Measurements from ENCODE around the gene TSPAN31. TPM values are rescaled to one million over a fixed set of nuclear protein-coding genes. Genes with fewer than 3 reads are reported as not detected.

TSPAN31 gene
- total RNA-seq, 1 donor, result 41.6 TPM

DNA sequence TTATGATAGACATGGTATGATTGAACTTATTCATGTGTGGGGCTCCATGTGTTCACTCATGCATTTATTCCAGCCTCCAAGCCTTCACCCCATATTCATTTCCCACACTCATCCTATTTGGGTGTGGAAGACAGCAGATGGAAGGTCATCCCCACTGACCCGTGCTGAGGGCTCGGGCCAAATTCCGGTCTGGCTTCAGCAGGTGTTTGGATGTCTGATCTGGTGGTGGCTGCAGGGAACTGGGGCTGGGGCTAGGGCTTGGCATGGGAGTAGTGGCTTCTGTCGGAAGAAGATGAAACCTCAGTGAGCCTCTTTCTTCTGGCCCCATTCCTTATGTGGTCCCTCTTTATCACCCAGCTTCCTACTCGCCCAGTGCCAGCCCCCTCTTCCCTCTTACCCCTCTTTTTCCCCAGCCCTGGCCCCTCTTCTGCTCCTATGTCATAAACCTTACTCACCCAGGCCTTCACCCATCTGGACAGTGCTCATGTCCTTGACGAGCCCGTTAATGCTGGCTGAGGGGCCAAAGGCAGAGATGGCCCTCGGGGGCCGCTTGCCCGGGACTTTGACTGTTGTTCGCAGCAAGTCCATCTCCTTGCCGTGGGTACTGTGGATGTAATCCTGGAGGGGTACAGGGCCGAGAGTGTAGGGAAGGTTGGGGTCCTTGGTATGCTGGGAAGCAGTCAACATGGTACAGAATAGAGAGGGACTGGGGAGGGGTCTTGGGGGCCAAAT, 14.3 kb upstream of the TSPAN31 start:
- no peak overlapping the region for H2AFZ ChIP-seq (ENCODE audit: low read length)
- H3K36me3 ChIP-seq (ENCODE audit: insufficient read depth, low read length), result no peaks in the 10 kb centered on the region
- TF ChIP-seq CTCF (IDR thresholded peaks at IDR 0.05; ENCODE audit: extremely low read depth, low read depth, low read length), result no peak
- H3K79me2 ChIP-seq (ENCODE audit: insufficient read depth, low read length), result no peaks in the 10 kb centered on the region
- H3K27me3 ChIP-seq (ENCODE audit: insufficient read depth, low read length), result peaks cover 33% of the 10 kb centered on the region
- H3K9me3 ChIP-seq (ENCODE audit: low read depth, low read length), result no peaks in the 10 kb centered on the region
- H3K27ac ChIP-seq (ENCODE audit: low read depth, low read length), result no peak overlapping the region
- H4K20me1 ChIP-seq (ENCODE audit: insufficient read depth, low read length), result peaks cover 6% of the 10 kb centered on the region
- DNase-seq (ENCODE audit: insufficient read length, low spot score, missing footprints), result peak; percentile 10
- no peak overlapping the region for H3K4me2 ChIP-seq (ENCODE audit: insufficient read depth, low read length)
- H3K4me3 ChIP-seq (ENCODE audit: insufficient read depth, low read length), result no peak overlapping the region
- H3K4me1 ChIP-seq (ENCODE audit: insufficient read depth, low read length), result peaks cover 4% of the 10 kb centered on the region

DNA sequence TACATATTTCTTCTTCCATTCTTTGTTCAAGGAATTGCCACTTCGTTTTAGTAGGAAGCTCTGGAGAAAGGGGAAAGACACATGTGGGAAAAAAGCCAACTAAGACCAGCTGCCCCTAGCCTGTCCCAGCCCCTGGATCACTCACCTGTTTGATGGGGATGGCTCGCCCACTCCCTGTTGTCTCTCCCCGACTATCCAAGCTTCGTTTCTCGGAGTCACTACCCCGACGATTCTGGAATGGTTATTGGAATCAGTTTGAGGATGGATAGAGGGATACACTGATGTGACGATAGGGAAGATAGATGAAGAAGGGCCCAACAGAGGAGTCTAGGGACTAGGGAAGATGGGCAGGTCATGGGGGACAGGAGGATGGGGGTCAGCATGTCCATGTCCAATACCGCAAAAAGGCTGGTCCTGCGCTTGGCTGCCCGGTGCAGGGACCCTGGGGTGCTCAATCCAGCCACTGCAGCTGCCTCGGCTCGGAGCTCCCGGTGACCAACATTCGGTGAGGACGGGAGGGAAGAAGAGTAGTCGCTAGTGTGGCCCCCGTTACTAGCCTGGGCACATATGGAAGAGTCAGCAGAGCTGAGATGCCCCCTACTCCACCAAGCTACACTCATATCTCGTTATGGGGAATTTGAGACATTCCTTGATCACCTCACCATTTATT, 13.3 kb upstream of the TSPAN31 start:
- peaks cover 43% of the 10 kb centered on the region for H3K27me3 ChIP-seq (ENCODE audit: insufficient read depth, low read length)
- DNase-seq (ENCODE audit: insufficient read length, low spot score, missing footprints), result peak; percentile 57
- TF ChIP-seq CTCF (IDR thresholded peaks at IDR 0.05; ENCODE audit: extremely low read depth, low read depth, low read length), result no peak
- no peak overlapping the region for H2AFZ ChIP-seq (ENCODE audit: low read length)
- peaks cover 7% of the 10 kb centered on the region for H3K4me1 ChIP-seq (ENCODE audit: insufficient read depth, low read length)
- H3K9me3 ChIP-seq (ENCODE audit: low read depth, low read length), result no peaks in the 10 kb centered on the region
- no peak overlapping the region for H3K4me2 ChIP-seq (ENCODE audit: insufficient read depth, low read length)
- H4K20me1 ChIP-seq (ENCODE audit: insufficient read depth, low read length), result peaks cover 6% of the 10 kb centered on the region
- H3K4me3 ChIP-seq (ENCODE audit: insufficient read depth, low read length), result no peak overlapping the region
- no peaks in the 10 kb centered on the region for H3K36me3 ChIP-seq (ENCODE audit: insufficient read depth, low read length)
- no peak overlapping the region for H3K27ac ChIP-seq (ENCODE audit: low read depth, low read length)
- no peaks in the 10 kb centered on the region for H3K79me2 ChIP-seq (ENCODE audit: insufficient read depth, low read length)

- peaks cover 6% of the 10 kb centered on the region for H4K20me1 ChIP-seq (ENCODE audit: insufficient read depth, low read length)
- H3K4me1 ChIP-seq (ENCODE audit: insufficient read depth, low read length), result peaks cover 9% of the 10 kb centered on the region
- no peak for TF ChIP-seq CTCF (IDR thresholded peaks at IDR 0.05; ENCODE audit: extremely low read depth, low read depth, low read length)
- no peak overlapping the region for H2AFZ ChIP-seq (ENCODE audit: low read length)
- H3K4me2 ChIP-seq (ENCODE audit: insufficient read depth, low read length), result no peak overlapping the region
- peaks cover 50% of the 10 kb centered on the region for H3K27me3 ChIP-seq (ENCODE audit: insufficient read depth, low read length)
- no peaks in the 10 kb centered on the region for H3K36me3 ChIP-seq (ENCODE audit: insufficient read depth, low read length)
- H3K4me3 ChIP-seq (ENCODE audit: insufficient read depth, low read length), result no peak overlapping the region
- no peak overlapping the region for H3K27ac ChIP-seq (ENCODE audit: low read depth, low read length)
- no peaks in the 10 kb centered on the region for H3K79me2 ChIP-seq (ENCODE audit: insufficient read depth, low read length)
- no peaks in the 10 kb centered on the region for H3K9me3 ChIP-seq (ENCODE audit: low read depth, low read length)
- DNase-seq (ENCODE audit: insufficient read length, low spot score, missing footprints), result peak; percentile 26
These were observed 12.6 kb upstream of the TSPAN31 start for GRCh38 chr12:57732270-57732669.
